GM12874 (cell line): ENCODE data around the gene INF2.

ENCODE experiments used
- TF ChIP-seq, protein P1 (sequence below): IDR thresholded peaks from 2 replicates; pipeline ENCODE4 v1.5.1; 2011; ENCODE audit warnings: low read depth, mild to moderate bottlenecking, control low read depth, low read length, moderate library complexity; ENCODE audit not compliant: insufficient read depth

Gene INF2

DNA sequence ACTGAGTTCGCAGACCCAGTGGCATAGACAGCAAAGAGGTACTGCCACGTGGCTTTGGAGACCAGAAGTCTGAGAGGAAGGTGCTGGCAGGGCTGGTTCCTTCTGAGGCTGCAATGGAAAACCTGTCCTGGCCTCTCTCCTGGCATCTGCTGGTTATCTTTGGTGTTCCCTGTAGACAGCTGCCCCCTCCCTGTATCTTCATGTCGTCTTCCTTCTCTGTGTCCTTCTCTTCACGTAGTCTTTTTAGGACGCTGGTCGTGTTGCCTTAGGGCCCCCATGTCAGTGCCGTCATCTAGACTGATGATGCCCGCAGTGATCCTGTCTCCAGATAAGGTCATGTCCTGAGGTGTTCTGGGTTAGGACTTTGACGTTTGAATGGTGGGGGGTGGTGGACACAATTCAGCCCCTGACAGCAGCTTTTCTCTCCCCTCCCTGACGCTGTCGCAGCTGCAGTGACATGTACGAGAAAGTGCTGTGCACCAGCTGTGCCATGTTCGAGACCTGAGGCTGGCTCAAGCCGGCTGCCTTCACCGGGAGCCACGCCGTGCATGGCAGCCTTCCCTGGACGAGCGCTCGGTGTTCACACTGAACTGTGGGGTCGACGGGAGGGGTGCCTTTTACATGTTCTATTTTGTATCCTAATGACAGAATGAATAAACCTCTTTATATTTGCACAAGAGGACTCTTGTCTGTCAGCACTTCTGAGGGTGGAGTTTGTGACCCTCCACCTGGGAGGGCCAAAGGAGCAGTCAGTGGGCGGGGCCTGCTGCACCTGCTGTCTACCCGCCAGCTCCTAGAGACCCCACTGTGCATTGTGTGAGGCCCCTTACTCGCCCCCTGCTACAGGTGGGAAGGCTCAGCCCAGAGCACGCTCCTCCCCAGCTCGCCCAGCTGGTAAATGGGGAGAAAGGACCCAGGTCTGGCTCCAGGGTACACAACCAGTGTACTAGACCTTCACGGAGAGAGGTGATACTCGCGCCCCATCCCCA, 69.9 kb downstream of the INF2 start:
- TF ChIP-seq, protein P1, sequence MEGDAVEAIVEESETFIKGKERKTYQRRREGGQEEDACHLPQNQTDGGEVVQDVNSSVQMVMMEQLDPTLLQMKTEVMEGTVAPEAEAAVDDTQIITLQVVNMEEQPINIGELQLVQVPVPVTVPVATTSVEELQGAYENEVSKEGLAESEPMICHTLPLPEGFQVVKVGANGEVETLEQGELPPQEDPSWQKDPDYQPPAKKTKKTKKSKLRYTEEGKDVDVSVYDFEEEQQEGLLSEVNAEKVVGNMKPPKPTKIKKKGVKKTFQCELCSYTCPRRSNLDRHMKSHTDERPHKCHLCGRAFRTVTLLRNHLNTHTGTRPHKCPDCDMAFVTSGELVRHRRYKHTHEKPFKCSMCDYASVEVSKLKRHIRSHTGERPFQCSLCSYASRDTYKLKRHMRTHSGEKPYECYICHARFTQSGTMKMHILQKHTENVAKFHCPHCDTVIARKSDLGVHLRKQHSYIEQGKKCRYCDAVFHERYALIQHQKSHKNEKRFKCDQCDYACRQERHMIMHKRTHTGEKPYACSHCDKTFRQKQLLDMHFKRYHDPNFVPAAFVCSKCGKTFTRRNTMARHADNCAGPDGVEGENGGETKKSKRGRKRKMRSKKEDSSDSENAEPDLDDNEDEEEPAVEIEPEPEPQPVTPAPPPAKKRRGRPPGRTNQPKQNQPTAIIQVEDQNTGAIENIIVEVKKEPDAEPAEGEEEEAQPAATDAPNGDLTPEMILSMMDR: no peak

DNA sequence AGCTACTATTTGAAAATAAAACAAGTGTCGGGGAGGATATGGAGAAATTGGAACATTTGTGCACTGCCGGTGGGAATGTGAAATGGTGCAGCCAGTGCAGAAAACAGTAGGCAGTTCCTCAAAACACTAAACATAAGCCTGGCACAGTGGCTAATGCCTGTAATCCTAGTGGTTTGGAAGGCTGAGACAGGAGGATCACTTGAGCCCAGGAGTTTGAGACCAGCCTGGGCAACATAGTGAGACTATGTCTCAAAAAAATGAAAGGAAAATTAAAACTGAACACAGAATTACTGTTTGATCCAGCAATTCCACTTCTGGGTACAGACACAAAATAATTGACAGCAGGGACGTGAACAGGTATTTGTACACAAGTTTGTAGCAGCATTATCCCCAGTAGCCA, 76.1 kb downstream of the INF2 start:
- TF ChIP-seq, protein P1: no peak

DNA sequence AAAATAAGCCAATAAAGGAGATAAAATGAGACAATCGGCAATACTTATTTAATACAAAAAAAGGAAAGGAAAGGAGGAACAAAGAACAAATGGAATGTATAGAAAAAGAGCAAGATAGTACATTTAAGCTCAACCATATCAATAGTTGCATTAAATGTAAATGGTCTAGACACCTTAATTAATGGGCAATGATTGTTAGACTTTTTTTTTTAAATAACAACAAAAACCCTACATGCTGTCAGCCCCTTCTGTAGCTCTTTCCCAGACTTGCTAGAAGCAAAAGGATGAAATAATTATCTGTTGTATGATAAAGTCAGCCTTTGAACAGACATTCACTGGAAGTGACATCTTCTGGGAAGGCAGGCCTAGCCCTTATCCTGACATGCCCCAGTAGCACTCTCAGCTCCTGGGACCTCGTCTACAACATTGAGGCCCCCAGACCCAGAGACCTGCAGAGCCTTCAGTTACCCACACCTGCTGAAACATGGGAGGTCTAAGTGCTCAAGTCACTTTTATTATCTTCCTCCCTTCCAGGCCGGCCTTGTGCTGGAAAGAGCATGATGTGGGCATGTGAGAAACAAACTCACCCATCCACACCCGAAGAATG, 76.9 kb downstream of the INF2 start:
- TF ChIP-seq, protein P1: no peak

DNA sequence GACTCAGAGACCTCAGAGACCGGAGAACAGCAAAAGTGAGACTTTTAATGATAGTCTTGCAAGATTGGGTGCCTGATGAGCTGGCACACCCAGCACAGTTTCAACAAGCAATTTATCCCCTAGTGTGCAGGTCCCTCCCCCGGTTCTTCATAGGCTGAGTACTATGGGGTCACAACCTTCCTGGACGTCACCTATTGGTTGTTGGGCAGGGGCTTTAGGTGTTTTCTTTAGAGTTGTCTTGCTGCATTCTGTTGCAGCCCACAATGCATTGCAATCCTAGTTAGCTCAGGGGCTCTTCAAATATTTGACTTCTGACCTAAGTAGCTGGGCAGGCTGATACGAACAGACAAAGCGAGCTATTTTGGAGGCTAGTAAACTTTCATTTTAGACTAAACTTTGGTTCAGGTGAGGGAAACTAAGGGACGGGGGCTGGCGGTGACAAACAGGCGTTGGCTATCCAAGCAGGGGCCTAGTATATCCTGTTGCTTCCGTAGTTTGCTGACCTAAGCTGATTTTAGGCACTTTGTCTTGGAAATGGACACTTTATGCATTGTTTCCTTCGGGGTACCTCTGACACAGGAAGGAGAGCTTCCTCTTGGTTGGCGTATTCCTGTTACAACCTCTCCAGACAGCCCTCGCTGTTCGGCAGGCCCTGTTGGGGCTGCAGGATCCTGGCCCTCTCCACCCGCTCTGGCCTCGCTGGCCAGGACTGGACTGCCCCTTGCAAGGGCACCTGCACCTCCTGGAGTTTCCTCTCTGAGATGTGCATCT, 77.6 kb downstream of the INF2 start:
- TF ChIP-seq, protein P1: no peak

DNA sequence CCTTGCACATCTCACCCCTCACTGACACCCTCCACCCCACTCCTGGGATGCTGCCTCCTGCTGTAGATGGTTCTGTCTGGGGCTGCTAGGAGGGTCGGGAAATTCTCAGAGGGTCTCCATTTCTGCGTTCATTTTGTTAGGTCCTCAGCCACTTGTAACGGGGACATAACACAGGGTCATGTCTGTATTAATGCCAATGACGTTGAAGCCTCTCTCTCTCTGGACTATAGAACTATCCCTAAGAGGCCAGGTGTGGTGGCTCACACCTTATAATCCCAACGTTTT, 78.2 kb downstream of the INF2 start:
- TF ChIP-seq, protein P1: no peak

DNA sequence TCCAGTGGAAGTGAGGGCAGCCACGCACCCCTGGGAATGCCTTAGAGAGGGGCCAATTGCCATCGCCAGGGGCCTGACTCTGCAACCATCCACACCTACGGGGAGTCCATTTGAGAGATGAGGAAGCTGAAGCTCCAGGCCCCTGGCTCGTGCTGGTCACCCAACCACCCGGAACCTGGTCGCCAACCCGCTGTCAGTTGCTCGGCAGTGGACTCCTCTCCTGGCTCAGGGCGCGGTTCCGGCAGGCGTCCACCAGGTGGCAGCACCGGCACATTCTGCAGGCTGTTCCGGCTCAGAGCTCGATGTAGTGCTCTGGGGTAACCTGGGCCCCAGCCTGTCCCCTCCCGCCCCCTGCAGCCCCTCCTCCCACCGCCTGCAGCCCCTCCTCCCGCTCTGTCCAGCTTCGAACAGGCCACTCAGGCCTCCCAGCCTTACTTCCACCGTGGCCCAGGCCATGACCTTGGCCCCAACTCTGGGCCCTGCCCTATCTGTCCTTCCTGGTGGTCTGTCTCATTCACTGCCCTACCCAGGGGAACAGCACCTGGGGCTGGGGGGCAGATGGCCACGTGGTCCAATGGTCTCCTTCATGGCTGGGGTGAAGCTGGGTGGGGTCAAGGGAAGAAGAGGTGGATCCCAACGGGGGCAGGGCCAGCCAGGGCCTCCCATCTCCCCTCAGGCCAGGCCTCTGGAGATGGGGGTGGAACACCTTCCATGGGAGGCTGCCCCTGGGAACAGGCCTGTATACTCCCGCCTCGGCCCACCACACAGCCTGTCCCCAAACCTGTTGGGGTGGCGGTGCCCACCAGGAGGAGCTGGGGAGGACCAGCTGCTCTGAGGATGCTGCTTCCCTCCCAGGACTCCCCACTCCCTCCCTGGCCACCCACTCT, 79.3 kb downstream of the INF2 start:
- TF ChIP-seq, protein P1: peak; percentile 95
